Posterior cingulate gyrus (tissue), 11 donors: Measurements from ENCODE around the gene CNNM3.

Experiments
- DNase-seq, 10 donors: peaks; one replicate each; pipeline versions ENCODE4 v3.0.0 to v3.0.0-alpha.2; 2020 to 2021; ENCODE audit warnings: mixed read lengths in 3 of 10
- intact Hi-C: fragments of 100-400 bp; cut with DNase I; formaldehyde crosslinking; loops from one replicate; pipeline ENCODE4 v1.15.1; 2023

Gene CNNM3

DNA sequence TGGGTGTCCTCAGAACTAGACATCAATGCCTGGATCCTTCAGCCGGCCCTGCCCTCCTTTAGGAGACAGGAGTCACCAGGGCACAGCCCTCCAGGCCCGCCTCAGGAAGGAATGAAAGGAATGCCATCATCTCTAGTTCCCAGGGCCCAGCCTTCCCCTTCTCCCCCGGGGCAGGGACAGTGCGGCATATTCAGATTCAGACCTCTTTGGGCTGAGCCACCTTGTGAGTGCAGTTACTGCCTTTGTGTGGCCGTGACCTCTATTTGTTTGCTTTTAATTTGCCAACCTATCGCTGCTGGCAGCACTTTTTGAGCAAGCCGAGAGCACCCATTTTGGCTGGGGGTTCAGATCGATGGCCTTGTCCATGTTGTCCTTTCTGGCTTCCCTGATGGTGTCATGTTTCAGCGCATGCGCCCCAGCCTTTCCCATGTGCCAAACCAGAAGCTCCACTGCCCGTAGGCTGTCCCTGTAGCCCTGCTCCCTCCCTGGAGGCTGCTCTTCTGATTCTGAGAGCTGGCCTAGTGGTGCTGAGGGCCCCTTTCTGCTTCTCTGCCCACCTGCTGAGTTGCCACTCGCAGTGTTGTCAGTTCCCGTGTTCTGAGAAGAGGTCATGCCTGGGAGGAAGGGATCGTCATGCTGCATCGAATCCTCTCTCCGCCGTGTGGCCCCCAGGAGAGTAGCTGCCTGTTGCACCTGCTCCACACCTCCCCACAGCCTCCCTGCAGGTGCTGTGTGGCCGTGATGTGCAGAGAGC is 16.9 kb downstream of the CNNM3 start:
- peak in 3 of 10 donors; percentile 9 to 60 (median 52) for DNase-seq
- intact Hi-C loops: no loop called here

- peak in 1 of 10 donors; percentile 8 for DNase-seq
- intact Hi-C loops: no loop called here
Observed at GRCh38 chr2:96835830-96836229, 19.8 kb downstream of the CNNM3 start.

GRCh38 chr2:96837575-96837974 is 21.5 kb downstream of the CNNM3 start:
- peak in 2 of 10 donors; percentile 47 to 55 for DNase-seq
- intact Hi-C loops: no loop called here

GRCh38 chr2:96838345-96839292 is 22.6 kb downstream of the CNNM3 start:
- intact Hi-C loops: no loop called here

DNA sequence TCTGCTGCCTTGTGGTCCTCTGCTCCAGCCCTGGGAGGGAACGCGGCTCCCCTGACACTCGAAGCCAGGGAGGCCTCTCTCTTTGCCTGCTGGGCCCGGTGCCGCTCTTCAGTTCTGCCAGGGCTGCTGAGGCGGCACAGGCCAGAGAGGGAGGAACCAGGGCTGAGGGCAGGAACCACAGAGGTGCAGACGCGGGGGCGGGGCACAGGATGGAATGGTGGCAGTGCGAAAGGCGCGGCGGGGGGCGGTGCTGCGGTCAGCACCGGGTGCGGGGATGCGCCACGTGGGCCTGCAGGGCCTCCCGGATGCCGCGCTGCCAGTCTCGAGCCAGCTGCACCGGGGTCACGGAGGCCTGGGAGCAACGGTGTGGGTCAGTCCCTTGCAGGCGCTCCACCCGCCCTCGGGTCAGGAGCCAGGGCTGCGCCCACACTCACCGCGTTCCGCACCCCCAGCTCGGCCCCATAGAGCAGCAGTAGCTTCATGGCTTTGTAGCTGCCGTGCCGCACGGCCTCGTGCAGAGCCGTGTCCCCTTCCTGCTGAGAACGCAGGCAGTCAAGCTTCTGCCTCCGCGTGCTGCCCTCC is 23.3 kb downstream of the CNNM3 start:
- intact Hi-C loops: no loop called here
- peak in 2 of 10 donors; percentile 71 to 76 for DNase-seq

More at GRCh38 chr2:96838345-96839292, 22.6 kb downstream of the CNNM3 start:
- DNase-seq: peak in 3 of 10 donors; percentile 12 to 50 (median 31)

GRCh38 chr2:96839875-96840850 is 24.1 kb downstream of the CNNM3 start:
- intact Hi-C loops: no loop called here
- peak in 2 of 10 donors; percentile 61 to 85 for DNase-seq

DNA sequence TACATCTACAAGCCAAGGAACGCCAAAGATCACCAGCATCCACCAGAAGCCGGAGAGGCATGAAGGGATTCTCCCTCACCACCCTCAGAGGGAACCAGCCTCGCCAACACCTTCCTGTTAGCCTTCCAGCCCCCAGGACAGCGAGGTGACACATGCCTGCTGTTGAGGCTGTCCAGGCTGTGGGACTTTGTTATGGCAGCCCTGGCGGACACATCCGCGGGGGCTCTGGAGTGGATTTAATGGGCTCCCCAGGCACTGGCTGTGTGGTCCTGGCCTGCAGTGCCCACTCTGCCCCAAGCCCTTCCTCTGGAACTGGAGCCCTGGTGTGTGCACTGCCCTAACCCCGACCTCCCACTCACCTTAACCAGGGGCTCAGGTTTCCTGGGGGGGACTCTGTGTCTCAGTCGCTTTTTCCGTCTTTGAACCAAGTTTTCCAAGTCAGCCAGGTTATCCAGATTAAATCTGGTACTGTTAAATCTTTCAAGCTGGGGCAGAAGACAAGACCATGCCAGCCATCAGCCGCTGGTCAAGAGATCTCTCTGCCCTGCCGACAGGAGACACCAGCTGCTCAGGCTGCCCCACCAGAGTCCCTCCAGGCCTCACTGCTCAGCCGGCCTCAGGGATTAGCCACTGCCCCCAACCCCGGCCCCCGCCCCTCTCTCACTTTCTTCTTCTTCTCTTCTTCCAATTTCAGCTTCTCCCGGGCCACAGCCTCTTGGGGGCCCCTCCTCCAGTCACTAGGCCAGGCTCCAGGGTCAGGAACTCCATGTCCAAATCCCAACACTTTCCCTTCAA is 25.8 kb downstream of the CNNM3 start:
- peak in 2 of 10 donors; percentile 47 to 61 for DNase-seq
- intact Hi-C loops: no loop called here

GRCh38 chr2:96842600-96842999 is 26.5 kb downstream of the CNNM3 start:
- intact Hi-C loops: no loop called here
- DNase-seq: peak in 1 of 10 donors; percentile 64

- intact Hi-C loops: no loop called here
- DNase-seq: peak in 2 of 10 donors; percentile 62 to 67
Observed at GRCh38 chr2:96843538-96844268, 27.6 kb downstream of the CNNM3 start, which contains the start of gene ANKRD23. ANKRD23 (minus strand) TSS chr2:96844021; CDS start chr2:96843992, 29 bp downstream.

DNA sequence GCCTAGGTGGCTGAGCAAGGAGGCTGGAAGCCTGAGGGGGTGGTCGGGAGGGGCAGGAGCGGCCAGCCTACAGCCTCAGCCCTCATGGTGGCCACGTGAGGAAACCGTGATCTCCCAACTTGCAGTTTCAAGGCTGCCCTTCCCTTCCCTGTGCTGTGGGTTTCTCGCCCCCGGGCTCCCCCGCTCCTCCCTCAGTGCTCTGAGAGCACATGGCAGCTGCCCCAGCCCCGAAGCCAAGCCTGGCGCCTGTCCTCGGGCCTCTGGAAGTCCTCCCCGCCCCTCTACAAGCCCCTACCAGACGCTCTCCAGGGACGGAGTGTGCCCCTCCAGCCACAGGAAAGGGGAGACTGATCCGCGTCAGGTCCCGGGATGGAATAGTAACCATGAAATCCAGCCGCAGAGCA is 28.3 kb downstream of the CNNM3 start:
- peak in 2 of 10 donors; percentile 45 to 68 for DNase-seq
- intact Hi-C loops: no loop called here

DNA sequence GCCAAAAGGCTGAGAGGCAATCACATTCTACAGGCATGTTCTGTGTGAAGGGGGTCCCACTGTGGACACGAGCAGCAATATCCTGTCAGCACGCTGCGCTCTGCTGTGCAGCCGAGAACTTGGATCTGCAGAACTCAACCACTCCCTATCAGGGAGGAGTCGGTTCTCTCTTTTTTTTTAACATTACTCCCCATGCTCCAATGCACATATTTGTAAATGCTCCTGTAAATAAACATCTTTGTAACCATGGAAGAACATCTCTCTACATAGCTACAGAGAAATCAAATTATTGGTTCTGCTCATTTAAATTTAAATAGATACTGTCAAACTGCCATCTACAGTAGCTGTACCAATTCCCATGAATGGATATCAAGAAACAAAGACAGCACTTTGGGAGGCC is 30.8 kb downstream of the CNNM3 start:
- peak in 1 of 10 donors; percentile 3 for DNase-seq
- intact Hi-C loops: no loop called here

DNA sequence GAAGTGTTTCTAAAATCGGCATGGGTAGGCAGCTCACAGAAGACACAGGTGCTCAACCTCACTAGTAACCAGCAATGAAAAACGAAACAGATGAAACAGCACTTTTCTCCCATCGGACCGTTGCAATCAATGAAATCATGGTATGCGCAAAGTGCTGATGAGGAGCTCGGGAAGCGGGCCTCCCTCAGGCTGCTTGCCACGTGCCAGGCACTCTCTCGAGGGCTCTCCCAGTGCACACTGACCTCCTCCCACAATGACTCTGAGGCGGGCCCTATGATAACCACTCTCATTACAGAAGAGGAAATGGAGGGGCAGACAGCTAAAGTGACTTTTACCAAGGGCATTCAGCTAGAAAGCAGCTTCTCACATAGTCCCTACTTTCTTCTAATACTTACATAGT is 31.5 kb downstream of the CNNM3 start:
- peak in 1 of 10 donors; percentile 32 for DNase-seq
- intact Hi-C loops: no loop called here

GRCh38 chr2:96848264-96848663 is 32.2 kb downstream of the CNNM3 start:
- DNase-seq: peak in 1 of 10 donors; percentile 50

DNA sequence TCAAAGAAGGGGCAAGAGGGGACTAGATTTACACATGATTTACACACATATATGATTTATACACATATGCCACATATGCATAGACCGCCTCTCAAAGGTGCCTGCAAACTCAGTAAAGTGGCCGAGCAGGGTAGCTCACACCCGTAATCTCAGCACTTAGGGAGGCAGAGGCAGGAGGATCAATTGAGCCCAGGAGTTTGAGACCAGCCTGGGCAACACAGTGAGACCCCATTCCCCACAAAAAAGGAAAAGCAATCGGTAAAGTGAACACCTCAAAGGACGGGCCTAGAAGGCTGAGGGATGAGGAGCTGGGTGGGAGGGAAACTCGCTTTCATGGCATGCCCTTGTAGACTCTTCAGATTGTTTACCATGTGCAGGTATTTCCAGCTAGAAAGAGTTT is 36.6 kb downstream of the CNNM3 start:
- peak in 1 of 10 donors; percentile 10 for DNase-seq
- intact Hi-C loops: no loop called here

More at GRCh38 chr2:96848264-96848663, 32.2 kb downstream of the CNNM3 start:
- intact Hi-C loops: no loop called here

DNA sequence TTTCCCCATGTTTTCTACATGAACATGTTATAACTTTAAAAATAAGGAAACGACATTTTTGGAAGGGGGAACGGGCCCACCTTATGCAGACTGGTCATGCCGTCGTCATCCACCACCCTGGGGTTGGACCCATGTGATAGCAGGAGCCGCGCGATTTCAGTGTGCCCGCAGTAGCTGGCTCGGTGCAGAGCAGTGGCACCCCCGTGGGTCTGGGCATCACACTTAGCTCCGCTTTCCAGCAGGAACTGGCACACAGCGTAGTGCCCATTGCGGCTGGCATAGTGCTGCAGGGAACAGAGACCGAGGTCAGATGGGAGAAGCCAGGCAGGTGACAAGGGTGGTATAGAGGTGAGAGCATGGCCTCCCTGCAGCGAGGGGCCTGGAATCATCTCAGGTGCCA is 37.3 kb downstream of the CNNM3 start:
- intact Hi-C loops: no loop called here
- peak in 1 of 10 donors; percentile 65 for DNase-seq

- intact Hi-C loops: loop anchor here (1.0 to 5.0 kb wide), 2 partner anchors 41 to 255 kb away; partner anchors contain the start of genes ANKRD36 and CNNM3
- DNase-seq: peak in 1 of 10 donors; percentile 74
Observed at GRCh38 chr2:96856776-96857666, 41.0 kb downstream of the CNNM3 start.
